HEK293 (cell line): Measurements from ENCODE around the gene MAP3K5.

Experiments
- CTCF ChIA-PET: fragments of 350-600 bp; formaldehyde crosslinking; extraction: SDS; loops from one replicate; lab custom pipeline; 2021; ENCODE audit warnings: antibody characterized with exemption; lab: Yijun Ruan, JAX
- POLR2A ChIA-PET: fragments of 300-600 bp; formaldehyde crosslinking; extraction: SDS; loops from one replicate; lab custom pipeline; 2020; ENCODE audit warnings: antibody characterized with exemption, inconsistent platforms; lab: Yijun Ruan, JAX
- H3K27ac ChIP-seq: fragments of 200-500 bp; sonication (Bioruptor generic); 2 replicates; pipeline ENCODE4 v1.5.1; 2014; ENCODE audit warnings: low read depth, low read length, control low read depth, inconsistent platforms; ENCODE audit errors: extremely low read depth
- H3K36me3 ChIP-seq, 2 experiments: fragments of 200-500 bp in 1 of 2; sonication (Bioruptor generic) in 1 of 2; 1 replicate in 1 of 2; 2 replicates in 1 of 2; pipeline ENCODE4 v1.5.1; 2014 to 2017; ENCODE audit warnings: inconsistent platforms in 2 of 2, low read length in 2 of 2; ENCODE audit not compliant: control insufficient read depth in 2 of 2, insufficient read depth in 1 of 2
- H3K4me1 ChIP-seq: fragments of 200-500 bp; sonication (Bioruptor generic); 2 replicates; pipeline ENCODE4 v1.5.1; 2014; ENCODE audit warnings: mild to moderate bottlenecking, low read length, inconsistent platforms; ENCODE audit not compliant: control insufficient read depth, insufficient read depth
- H3K4me3 ChIP-seq: 2 replicates; pipeline ENCODE4 v1.5.1; 2011; ENCODE audit warnings: low read depth, mild to moderate bottlenecking, control low read depth, low read length, moderate library complexity
- H3K9me3 ChIP-seq: fragments of 200-500 bp; sonication (Bioruptor generic); 2 replicates; pipeline ENCODE4 v1.5.1; 2014; ENCODE audit warnings: low read depth, low read length, inconsistent platforms; ENCODE audit not compliant: control insufficient read depth, insufficient read depth
- BCL11A ChIP-seq: fragments of 450-650 bp; formaldehyde crosslinking; IDR thresholded peaks from 2 replicates; pipeline ENCODE4 v1.5.1; 2016; ENCODE audit warnings: low read depth, missing biosample characterization, missing genetic modification characterization
- MYNN ChIP-seq: fragments of 450-650 bp; formaldehyde crosslinking; IDR thresholded peaks from 2 replicates; pipeline ENCODE4 v1.5.1; 2016; ENCODE audit warnings: missing biosample characterization, missing genetic modification characterization, borderline replicate concordance
- PATZ1 ChIP-seq: fragments of 450-650 bp; formaldehyde crosslinking; IDR thresholded peaks from 2 replicates; pipeline ENCODE4 v1.5.1; 2016; ENCODE audit warnings: missing biosample characterization, missing genetic modification characterization
- PRDM10 ChIP-seq: fragments of 450-650 bp; formaldehyde crosslinking; IDR thresholded peaks from 2 replicates; pipeline ENCODE4 v1.5.1; 2016; ENCODE audit warnings: missing biosample characterization, missing genetic modification characterization
- SP3 ChIP-seq: fragments of 450-650 bp; formaldehyde crosslinking; IDR thresholded peaks from 2 replicates; pipeline ENCODE4 v1.5.1; 2016; ENCODE audit warnings: missing biosample characterization, missing genetic modification characterization
- TRIM28 ChIP-seq: IDR thresholded peaks from 2 replicates; pipeline ENCODE4 v1.6.1; 2011; ENCODE audit warnings: low read length, control low read depth, borderline replicate concordance
- ZBTB21 ChIP-seq: fragments of 450-650 bp; formaldehyde crosslinking; IDR thresholded peaks from 2 replicates; pipeline ENCODE4 v1.5.1; 2017; ENCODE audit warnings: missing biosample characterization, missing genetic modification characterization
- ZFP3 ChIP-seq: fragments of 450-650 bp; formaldehyde crosslinking; IDR thresholded peaks from 2 replicates; pipeline ENCODE4 v1.5.1; 2016; ENCODE audit warnings: low read depth, missing biosample characterization, missing genetic modification characterization
- ZNF146 ChIP-seq: fragments of 450-650 bp; formaldehyde crosslinking; IDR thresholded peaks from 2 replicates; pipeline ENCODE4 v1.5.1; 2016; ENCODE audit warnings: missing biosample characterization, missing genetic modification characterization
- ZNF18 ChIP-seq: fragments of 450-650 bp; formaldehyde crosslinking; IDR thresholded peaks from 2 replicates; pipeline ENCODE4 v1.5.1; 2016; ENCODE audit warnings: missing biosample characterization, missing genetic modification characterization
- ZNF239 ChIP-seq: fragments of 450-650 bp; formaldehyde crosslinking; IDR thresholded peaks from 2 replicates; pipeline ENCODE4 v1.5.1; 2016; ENCODE audit warnings: missing biosample characterization, missing genetic modification characterization
- ZNF280D ChIP-seq: fragments of 450-650 bp; formaldehyde crosslinking; IDR thresholded peaks from 2 replicates; pipeline ENCODE4 v1.5.1; 2016; ENCODE audit warnings: missing biosample characterization, missing genetic modification characterization
- ZNF423 ChIP-seq: fragments of 450-650 bp; formaldehyde crosslinking; IDR thresholded peaks from 2 replicates; pipeline ENCODE4 v1.5.1; 2016; ENCODE audit warnings: missing biosample characterization, missing genetic modification characterization
- ZNF514 ChIP-seq: fragments of 450-650 bp; formaldehyde crosslinking; IDR thresholded peaks from 2 replicates; pipeline ENCODE4 v1.5.1; 2016; ENCODE audit warnings: missing biosample characterization, missing genetic modification characterization
- ZNF530 ChIP-seq: fragments of 450-650 bp; formaldehyde crosslinking; IDR thresholded peaks from 2 replicates; pipeline ENCODE4 v1.5.1; 2016; ENCODE audit warnings: low read depth, missing biosample characterization, missing genetic modification characterization
- ZNF585B ChIP-seq: fragments of 450-650 bp; formaldehyde crosslinking; IDR thresholded peaks from 2 replicates; pipeline ENCODE4 v1.5.1; 2016; ENCODE audit warnings: missing biosample characterization, missing genetic modification characterization
- ZNF670 ChIP-seq: fragments of 450-650 bp; formaldehyde crosslinking; IDR thresholded peaks from 2 replicates; pipeline ENCODE4 v1.5.1; 2016; ENCODE audit warnings: missing biosample characterization, missing genetic modification characterization, low read depth
- ZNF791 ChIP-seq: fragments of 450-650 bp; formaldehyde crosslinking; IDR thresholded peaks from 2 replicates; pipeline ENCODE4 v1.5.1; 2016; ENCODE audit warnings: missing biosample characterization, missing genetic modification characterization
- ZXDB ChIP-seq: fragments of 450-650 bp; formaldehyde crosslinking; IDR thresholded peaks from 2 replicates; pipeline ENCODE4 v1.5.1; 2016; ENCODE audit warnings: missing biosample characterization, missing genetic modification characterization

Gene MAP3K5

GRCh38 chr6:136699358-136699757 lies 92.9 kb downstream of the MAP3K5 start:
- Histone ChIP-seq H3K27ac (no peak overlapping the region), H3K9me3 (no peaks in the 10 kb centered on the region), H3K4me3 (no peak overlapping the region), H3K4me1 (peaks cover 2% of the 10 kb centered on the region; the same call in 1 of the 2 replicates), H3K36me3 (no peaks in the 10 kb centered on the region)
- ChIA-PET CTCF (interaction anchor here (0.6 to 3.3 kb wide), 2 partner anchors 12 to 93 kb away, joined by 3 to 13 read pairs; partner anchors contain the start of gene MAP3K5), POLR2A (interaction anchor here (1.2 kb wide), 1 partner anchor 12 kb away, joined by 4 read pairs; no protein-coding TSS in a partner anchor)
- TF ChIP-seq ZNF280D (tag by site-specific recombination) (no peak), ZNF530 (tag by site-specific recombination) (no peak), ZNF585B (no peak), ZNF239 (no peak), ZNF514 (no peak), ZFP3 (tag by site-specific recombination) (no peak), MYNN (tag by site-specific recombination) (no peak), ZBTB21 (tag by site-specific recombination) (no peak), ZNF791 (tag by site-specific recombination) (no peak), ZNF18 (tag by site-specific recombination) (no peak), ZNF146 (tag by site-specific recombination) (no peak), BCL11A (tag by site-specific recombination) (no peak), TRIM28 (no peak), SP3 (tag by site-specific recombination) (no peak), ZNF423 (no peak), PRDM10 (tag by site-specific recombination) (no peak), ZNF670 (tag by site-specific recombination) (no peak), PATZ1 (no peak), ZXDB (no peak)
